ENCODE measurements around the gene ROPN1L.
"Not testable (repeated sequence)": the region's sequence is repeated elsewhere in the genome, so short reads cannot be mapped to it uniquely, and the experiment has no call there.

ROPN1L gene

DNA sequence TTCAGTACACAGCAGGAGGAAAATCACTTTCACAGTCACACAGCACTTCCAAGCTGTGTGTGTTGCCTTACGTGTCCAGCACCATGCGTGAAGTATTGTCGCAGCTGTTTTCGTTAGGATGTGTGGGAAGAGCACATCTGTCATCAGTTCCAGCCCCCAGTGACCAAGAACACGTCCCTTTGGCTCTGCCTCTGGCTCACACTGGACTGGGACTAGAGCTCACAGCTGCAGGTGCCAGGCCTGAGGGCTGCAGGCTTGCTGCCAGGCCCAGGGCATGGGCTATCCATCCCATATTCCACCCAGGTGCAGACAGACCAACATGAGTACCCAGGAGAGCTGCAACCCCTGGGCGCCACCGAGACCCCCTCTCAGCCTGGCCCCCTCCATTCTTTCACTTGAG, 61.6 kb downstream of the ROPN1L start:
- no peak for DNase-seq

GRCh38 chr5:10503997-10504793, 62.5 kb downstream of the ROPN1L start:
- peak; percentile 77 for DNase-seq

DNA sequence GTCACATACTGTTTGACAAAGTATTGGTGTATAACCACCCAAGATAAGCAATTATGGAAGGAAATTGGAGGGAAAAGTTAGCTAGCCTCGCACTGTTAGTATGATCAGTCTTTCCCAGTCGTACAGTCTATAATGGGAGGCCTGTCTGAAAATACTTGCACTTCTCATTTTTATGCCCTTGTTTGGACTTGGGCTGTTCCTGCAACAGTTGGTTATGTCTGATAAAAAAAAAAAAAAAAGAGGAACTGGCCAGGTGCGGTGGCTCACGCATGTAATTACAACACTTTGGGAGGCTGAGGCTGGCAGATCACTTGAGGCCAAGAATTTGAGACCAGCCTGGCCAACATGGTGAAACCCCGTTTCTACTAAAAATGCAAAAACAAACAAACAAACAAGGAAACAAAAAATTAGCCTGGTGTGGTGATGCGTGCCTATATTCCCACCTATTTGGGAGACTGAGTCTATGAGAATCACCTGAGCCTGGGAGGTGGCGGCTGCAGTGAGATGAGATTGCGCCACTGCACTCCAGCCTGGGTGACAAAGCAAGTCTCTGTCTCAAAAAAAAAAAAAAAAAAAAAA, 63.9 kb downstream of the ROPN1L start:
- DNase-seq = peak; percentile 93

DNA sequence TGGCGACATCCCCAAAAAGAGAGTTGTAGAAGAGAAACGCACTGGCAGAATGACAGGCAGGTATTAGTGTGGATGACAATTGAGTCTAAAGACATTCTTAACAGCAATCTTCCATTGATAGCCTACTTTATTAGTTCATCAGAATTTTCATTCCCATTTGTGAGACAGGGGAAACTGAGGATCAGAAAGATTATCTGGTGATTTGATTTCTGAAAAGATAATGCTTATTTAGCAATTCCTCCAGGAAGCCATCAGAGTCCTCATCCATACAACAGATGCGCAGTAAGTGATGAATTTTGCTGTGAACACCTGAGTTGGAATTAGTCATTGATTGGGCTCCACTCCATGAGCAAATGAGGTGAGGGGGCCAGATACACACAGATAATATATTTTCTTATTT, 64.9 kb downstream of the ROPN1L start:
- DNase-seq = no peak

DNA sequence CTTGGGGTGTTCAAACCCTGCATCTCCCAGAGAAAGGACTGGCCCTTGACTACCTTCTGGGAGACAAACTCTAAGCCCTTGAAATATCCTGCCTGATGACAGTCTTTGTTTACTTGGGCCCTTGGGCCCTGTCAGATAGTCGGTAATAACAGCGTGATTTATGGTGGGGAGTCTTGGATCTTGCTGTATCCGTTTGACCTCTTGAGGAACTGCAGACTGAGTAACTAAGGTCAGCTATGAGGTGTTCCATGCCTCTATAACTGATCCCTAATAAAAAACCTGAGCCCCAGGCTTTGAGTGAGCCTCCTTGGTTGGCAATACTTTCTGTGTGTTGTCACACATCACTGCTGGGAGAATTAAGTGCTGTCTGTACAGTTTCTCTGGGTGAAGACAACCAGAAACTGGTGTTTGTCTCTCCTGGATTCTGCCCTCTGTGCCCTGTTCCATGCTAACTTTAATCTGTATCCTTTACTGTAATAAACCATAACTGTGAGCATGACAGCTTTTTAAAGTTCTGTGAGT, 66.0 kb downstream of the ROPN1L start:
- DNase-seq = no peak

DNA sequence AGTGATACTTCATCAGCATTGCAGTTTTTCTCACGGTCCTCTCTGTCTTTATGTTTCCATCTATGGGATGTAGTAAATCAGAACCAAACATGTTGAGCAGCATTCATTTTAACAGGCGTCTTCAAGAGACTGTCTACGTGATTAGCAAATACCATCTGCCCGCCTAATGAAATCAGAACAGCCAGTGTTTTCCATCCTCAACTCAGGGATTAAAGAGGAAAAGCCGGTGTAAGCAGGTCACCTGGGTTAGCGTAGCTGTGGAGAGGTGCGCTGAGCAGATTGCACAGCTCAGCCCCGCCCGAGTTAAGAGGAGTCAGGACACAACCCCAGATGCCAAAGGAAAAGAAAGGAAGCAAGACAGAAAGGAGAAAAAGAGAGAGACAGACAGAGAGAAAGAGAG, 67.9 kb downstream of the ROPN1L start:
- no peak for DNase-seq

GRCh38 chr5:10511741-10512640, 70.3 kb downstream of the ROPN1L start:
- no peak for DNase-seq

DNA sequence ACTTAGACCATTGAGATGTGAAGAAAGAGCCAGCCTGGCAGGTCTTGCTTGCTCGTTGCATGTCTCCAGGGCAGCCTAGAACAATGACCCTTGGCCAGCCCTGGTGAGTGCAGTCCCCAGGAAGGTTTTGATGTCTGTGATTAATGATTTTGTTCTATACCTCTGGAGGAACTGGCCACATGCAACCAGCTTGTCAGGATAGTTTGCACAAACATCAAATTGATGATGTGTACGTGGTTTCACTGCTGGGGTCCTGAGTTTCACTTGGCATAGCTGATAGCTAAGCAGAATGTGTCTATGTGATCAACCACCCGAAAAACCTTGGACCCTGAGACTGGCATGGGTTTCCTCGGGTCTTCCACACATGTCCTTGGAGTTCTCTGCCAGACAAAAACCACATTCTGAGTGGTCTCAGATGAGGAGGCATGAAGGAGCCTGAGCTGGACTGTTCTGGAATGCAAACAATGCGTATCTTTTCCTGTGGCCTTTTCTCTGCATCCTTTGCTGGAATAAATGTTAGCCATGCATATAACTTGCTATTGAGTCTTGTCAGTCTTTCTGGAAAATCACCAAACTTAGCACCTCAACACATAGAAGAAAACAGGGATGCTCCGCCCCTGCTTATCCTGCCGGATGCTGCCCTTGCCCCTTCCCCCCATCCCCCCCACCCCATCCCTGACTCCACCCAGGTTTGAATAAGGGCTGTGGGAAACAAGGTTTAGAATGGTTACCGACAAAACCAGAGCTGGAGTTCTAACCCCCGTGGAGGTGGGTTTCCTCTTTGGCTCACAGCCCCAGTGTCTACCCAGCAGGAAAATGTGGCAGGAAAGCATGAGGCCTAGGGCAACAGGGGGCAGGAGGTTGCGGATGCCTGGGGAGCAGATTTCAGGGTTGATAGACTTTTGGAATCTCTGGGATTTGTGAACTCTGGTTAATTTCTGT, 72.1 kb downstream of the ROPN1L start:
- peak; percentile 51 for DNase-seq

DNA sequence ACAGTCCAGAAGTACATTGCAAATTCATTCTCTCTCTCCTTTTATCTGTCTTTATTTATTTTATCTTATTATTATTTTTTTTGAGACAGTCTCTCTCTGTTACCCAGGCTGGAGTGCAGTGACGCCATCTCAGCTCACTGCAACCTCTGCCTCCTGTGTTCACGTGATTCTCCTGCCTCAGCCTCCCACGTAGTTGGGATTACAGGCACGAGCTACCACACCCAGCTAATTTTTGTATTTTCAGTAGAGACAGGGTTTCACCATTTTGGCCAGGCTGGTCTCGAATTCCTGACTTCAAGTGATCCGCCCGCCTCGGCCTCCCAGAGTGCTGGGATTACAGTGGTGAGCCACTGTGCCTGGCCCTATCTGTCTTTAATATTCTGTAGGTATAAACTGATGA, 72.9 kb downstream of the ROPN1L start:
- not testable (repeated sequence) for DNase-seq
